GM23338 (cell line): Measurements from ENCODE around the gene ATP10A.

ENCODE experiments used
- CREB1 ChIP-seq: fragments of 250-450 bp; sonication (Bioruptor Pico); IDR thresholded peaks from 2 replicates; pipeline ENCODE4 v1.5.0; 2020; ENCODE audit warnings: low read depth, mild to moderate bottlenecking, moderate library complexity
- CTCF ChIP-seq, 2 experiments: fragments of 200-600 bp in 1 of 2; sonication (generic) in 1 of 2; conservative IDR thresholded peaks; 2 replicates each; pipeline versions ENCODE4 v1.5.1 to v1.6.1; 2016 to 2017; ENCODE audit warnings: antibody characterized with exemption in 2 of 2, low read depth in 2 of 2, mild to moderate bottlenecking in 2 of 2, moderate library complexity in 1 of 2
- ETS1 ChIP-seq: IDR thresholded peaks from 2 replicates; pipeline ENCODE4 v1.6.1; 2016; ENCODE audit warnings: antibody characterized with exemption
- EZH2 ChIP-seq: fragments of 200-600 bp; sonication (generic); IDR thresholded peaks from one replicate; pipeline ENCODE4 v1.8.0; 2017; ENCODE audit warnings: antibody characterized with exemption, mild to moderate bottlenecking, low read depth; ENCODE audit not compliant: unreplicated experiment
- EZH2phosphoT487 ChIP-seq: fragments of 200-600 bp; sonication (generic); IDR thresholded peaks from one replicate; pipeline ENCODE4 v1.8.1; 2018; ENCODE audit warnings: antibody characterized with exemption; ENCODE audit not compliant: unreplicated experiment
- JUNB ChIP-seq: IDR thresholded peaks from one replicate; pipeline ENCODE4 v1.6.1; 2016; ENCODE audit warnings: antibody characterized with exemption; ENCODE audit not compliant: unreplicated experiment
- NANOG ChIP-seq: IDR thresholded peaks from 2 replicates; pipeline ENCODE4 v1.6.1; 2016; ENCODE audit warnings: antibody characterized with exemption, borderline replicate concordance
- POLR2AphosphoS5 ChIP-seq: IDR thresholded peaks from 2 replicates; pipeline ENCODE4 v1.6.1; 2016; ENCODE audit warnings: antibody characterized with exemption, low read depth
- REST ChIP-seq: IDR thresholded peaks from one replicate; pipeline ENCODE4 v1.6.1; 2018; ENCODE audit warnings: antibody characterized with exemption; ENCODE audit not compliant: unreplicated experiment
- STAT1 ChIP-seq: IDR thresholded peaks from one replicate; pipeline ENCODE4 v1.6.1; 2016; ENCODE audit warnings: antibody characterized with exemption; ENCODE audit not compliant: unreplicated experiment
- ZNF114 ChIP-seq: fragments of 250-450 bp; sonication (Bioruptor Pico); IDR thresholded peaks from 2 replicates; pipeline ENCODE4 v1.5.0; 2020; ENCODE audit warnings: mild to moderate bottlenecking, moderate library complexity
- ZNF331 ChIP-seq: fragments of 250-450 bp; sonication (Bioruptor Pico); IDR thresholded peaks from 2 replicates; pipeline ENCODE4 v1.5.0; 2020; ENCODE audit warnings: low read depth, mild to moderate bottlenecking, moderate library complexity

GRCh38 chr15:25863968-25864580 lies 947 bp upstream of the ATP10A start:
- no peak for TF ChIP-seq CTCF (conservative IDR thresholded peaks at IDR 0.05; ENCODE audit: low read depth in 2 of 2)
- TF ChIP-seq EZH2 = no peak
- no peak for TF ChIP-seq REST
- no peak for TF ChIP-seq EZH2phosphoT487
- no peak for TF ChIP-seq CREB1
- no peak for TF ChIP-seq POLR2AphosphoS5
- no peak for TF ChIP-seq STAT1
- no peak for TF ChIP-seq JUNB
- TF ChIP-seq ZNF114 (CRISPR knock-in tag) = no peak
- TF ChIP-seq ZNF331 (CRISPR knock-in tag) = no peak
- no peak for TF ChIP-seq NANOG
- TF ChIP-seq ETS1 = no peak
